Parathyroid adenoma (tissue), 2 donors: Measurements from ENCODE around the gene SP100.

ENCODE experiments used
- H2AFZ ChIP-seq: fragments of 300-600 bp; sonication (generic); one replicate; pipeline ENCODE4 v1.7.0; 2017; ENCODE audit warnings: antibody characterized with exemption, mild to moderate bottlenecking
- H3K27ac ChIP-seq: fragments of 300-600 bp; sonication (generic); one replicate; pipeline ENCODE4 v1.7.0; 2017
- H3K27me3 ChIP-seq: fragments of 300-600 bp; sonication (generic); one replicate; pipeline ENCODE4 v1.7.0; 2017; ENCODE audit warnings: low read length; ENCODE audit not compliant: control insufficient read depth, insufficient read depth
- H3K36me3 ChIP-seq: fragments of 300-600 bp; sonication (generic); one replicate; pipeline ENCODE4 v1.7.0; 2017; ENCODE audit warnings: low read length; ENCODE audit not compliant: control insufficient read depth, insufficient read depth
- H3K4me1 ChIP-seq: fragments of 300-600 bp; sonication (generic); one replicate; pipeline ENCODE4 v1.7.0; 2017; ENCODE audit warnings: control low read depth
- H3K4me2 ChIP-seq: fragments of 300-600 bp; sonication (generic); one replicate; pipeline ENCODE4 v1.7.0; 2017; ENCODE audit warnings: low read length
- H3K4me3 ChIP-seq: fragments of 300-600 bp; sonication (generic); one replicate; pipeline ENCODE4 v1.7.0; 2017; ENCODE audit warnings: low read depth, low read length
- H3K79me2 ChIP-seq: fragments of 300-600 bp; sonication (generic); one replicate; pipeline ENCODE4 v1.7.0; 2017; ENCODE audit warnings: control low read depth
- H3K9ac ChIP-seq: fragments of 300-600 bp; sonication (generic); one replicate; pipeline ENCODE4 v1.7.0; 2017; ENCODE audit warnings: mild to moderate bottlenecking
- H3K9me3 ChIP-seq: fragments of 300-600 bp; sonication (generic); one replicate; pipeline ENCODE4 v1.7.0; 2017; ENCODE audit warnings: low read length; ENCODE audit not compliant: control insufficient read depth
- TF ChIP-seq, protein P1 (sequence below): fragments of 300-600 bp; sonication (generic); IDR thresholded peaks from one replicate; pipeline ENCODE4 v1.7.0; 2017; ENCODE audit warnings: antibody characterized with exemption, mild to moderate bottlenecking
- donor health status: primary hyperparathyroidism.

SP100 gene

DNA sequence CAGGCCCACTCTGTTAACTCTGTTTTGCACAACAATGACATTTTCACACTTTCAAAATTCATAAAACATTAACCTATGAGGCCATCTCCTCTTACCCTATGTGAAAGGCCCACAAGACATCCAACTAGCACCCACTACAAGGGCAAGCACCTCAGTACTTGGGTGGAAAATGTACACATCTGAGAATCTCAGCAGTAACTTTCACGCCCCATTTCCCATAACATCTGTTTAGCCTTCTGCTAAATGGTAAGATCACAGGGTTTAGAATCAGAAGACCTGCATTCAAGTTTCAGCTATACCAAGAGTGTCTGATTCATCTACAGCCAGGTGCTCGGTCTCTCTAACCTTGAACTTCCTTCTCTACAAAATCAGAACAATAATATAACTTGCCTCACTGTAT lies 89.2 kb downstream of the SP100 start:
- Histone ChIP-seq H3K4me2 (no peak overlapping the region), H3K4me1 (no peaks in the 10 kb centered on the region), H3K36me3 (no peaks in the 10 kb centered on the region), H3K79me2 (no peaks in the 10 kb centered on the region), H2AFZ (no peak overlapping the region), H3K4me3 (no peak overlapping the region), H3K27me3 (no peaks in the 10 kb centered on the region), H3K27ac (no peak overlapping the region), H3K9ac (no peak overlapping the region), H3K9me3 (no peaks in the 10 kb centered on the region)
- TF ChIP-seq, protein P1, sequence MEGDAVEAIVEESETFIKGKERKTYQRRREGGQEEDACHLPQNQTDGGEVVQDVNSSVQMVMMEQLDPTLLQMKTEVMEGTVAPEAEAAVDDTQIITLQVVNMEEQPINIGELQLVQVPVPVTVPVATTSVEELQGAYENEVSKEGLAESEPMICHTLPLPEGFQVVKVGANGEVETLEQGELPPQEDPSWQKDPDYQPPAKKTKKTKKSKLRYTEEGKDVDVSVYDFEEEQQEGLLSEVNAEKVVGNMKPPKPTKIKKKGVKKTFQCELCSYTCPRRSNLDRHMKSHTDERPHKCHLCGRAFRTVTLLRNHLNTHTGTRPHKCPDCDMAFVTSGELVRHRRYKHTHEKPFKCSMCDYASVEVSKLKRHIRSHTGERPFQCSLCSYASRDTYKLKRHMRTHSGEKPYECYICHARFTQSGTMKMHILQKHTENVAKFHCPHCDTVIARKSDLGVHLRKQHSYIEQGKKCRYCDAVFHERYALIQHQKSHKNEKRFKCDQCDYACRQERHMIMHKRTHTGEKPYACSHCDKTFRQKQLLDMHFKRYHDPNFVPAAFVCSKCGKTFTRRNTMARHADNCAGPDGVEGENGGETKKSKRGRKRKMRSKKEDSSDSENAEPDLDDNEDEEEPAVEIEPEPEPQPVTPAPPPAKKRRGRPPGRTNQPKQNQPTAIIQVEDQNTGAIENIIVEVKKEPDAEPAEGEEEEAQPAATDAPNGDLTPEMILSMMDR, result no peak

DNA sequence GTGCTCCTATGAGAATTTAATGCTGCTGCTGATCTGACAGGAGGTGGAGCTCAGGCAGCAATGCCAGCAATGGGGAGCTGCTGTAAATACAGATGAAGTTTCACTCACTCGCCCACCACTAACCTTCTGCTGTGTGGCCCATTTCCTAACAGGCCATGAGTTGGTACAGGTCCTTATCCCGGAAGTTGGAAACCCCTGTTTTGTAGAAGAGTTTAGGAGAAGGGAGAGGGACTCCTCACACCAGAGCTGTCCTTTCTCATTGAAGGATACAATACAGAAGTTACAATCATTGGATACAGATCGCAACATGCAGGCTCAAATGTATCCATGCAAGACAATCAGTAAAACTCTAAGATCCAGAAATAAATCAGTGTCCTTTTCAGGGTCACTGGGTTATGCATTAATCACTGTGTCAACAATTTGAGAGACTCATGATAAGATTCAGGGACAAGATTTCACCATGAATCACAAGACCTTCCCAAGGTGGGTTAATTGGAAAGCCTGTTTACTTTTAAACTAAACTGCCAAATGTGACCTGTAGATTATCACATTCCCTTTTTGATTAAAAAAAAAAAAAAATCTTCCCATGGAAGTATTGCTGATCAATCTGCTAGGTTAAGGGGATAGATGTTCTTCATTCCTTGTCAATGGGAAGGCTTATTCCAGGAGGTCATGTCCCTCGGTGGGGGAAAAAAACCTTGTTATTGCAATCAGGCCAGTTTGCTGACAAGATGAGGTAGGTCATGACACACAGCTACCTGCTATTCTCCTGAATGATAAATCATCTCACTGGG lies 97.2 kb downstream of the SP100 start:
- Histone ChIP-seq H3K4me3 (no peak overlapping the region), H3K27ac (no peak overlapping the region), H3K4me2 (no peak overlapping the region), H3K79me2 (no peaks in the 10 kb centered on the region), H3K4me1 (peaks cover 5% of the 10 kb centered on the region), H3K27me3 (no peaks in the 10 kb centered on the region), H2AFZ (peak overlapping the region; percentile 7), H3K9ac (no peak overlapping the region), H3K9me3 (no peaks in the 10 kb centered on the region), H3K36me3 (no peaks in the 10 kb centered on the region)
- TF ChIP-seq, protein P1, result no peak

DNA sequence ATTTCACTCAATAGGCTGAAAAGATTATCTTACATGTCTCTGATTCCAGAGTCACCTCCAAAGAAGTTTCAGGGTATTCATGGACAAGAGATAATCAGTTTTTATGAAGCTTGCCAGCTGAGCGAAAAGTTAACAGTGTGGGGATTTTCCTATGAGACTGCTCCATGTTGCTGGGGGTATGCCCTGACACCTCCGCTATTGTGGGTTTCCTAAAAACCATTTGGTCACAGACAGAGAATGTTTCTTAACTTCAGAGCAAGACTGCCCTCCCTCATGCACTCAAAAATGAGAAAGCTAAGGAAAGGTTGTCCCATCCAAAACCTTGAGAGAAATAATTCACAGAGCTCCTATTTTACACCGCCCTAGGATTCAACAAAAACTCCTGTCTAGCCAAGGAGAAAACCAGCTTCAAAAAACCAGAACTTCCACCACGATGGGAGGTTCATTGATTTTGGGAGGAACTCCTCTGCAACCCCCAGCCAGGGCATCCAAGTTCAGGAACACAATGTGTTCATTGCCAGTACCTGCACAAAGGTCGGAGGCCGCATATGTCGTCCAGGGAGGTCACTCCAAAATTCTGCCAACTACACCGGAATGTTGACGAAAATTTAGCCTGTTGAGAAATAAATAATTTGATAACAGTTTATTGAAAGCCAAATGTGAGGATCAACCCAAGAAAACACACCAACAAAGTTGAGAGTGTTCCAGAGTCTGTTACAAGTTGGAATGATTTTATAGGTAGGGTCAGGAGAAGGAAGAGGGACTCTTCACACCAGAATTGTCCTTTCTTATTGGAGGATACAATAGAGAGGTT lies 104.3 kb downstream of the SP100 start:
- Histone ChIP-seq H3K9me3 (no peaks in the 10 kb centered on the region), H3K4me1 (no peaks in the 10 kb centered on the region), H3K4me3 (no peak overlapping the region), H2AFZ (no peak overlapping the region), H3K27me3 (no peaks in the 10 kb centered on the region), H3K36me3 (no peaks in the 10 kb centered on the region), H3K79me2 (no peaks in the 10 kb centered on the region), H3K27ac (no peak overlapping the region), H3K9ac (no peak overlapping the region), H3K4me2 (no peak overlapping the region)
- TF ChIP-seq, protein P1, result no peak

DNA sequence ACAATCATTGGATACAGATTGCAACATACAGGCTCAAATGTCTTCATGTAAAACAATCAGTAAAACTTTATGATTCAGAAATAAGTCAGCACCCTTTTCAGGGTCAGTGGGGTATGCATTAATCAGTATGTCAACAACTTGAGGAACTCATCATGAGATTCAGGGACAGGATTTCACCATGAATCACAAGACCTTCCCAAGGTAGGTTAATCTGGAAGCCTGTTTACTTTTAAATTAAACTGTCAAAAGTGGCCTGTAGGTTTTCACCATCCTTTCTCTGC lies 104.8 kb downstream of the SP100 start:
- Histone ChIP-seq H3K79me2 (no peaks in the 10 kb centered on the region), H3K4me3 (no peak overlapping the region), H3K9ac (no peak overlapping the region), H3K4me1 (no peaks in the 10 kb centered on the region), H3K36me3 (no peaks in the 10 kb centered on the region), H3K4me2 (no peak overlapping the region), H3K27me3 (no peaks in the 10 kb centered on the region), H2AFZ (no peak overlapping the region), H3K27ac (no peak overlapping the region), H3K9me3 (no peaks in the 10 kb centered on the region)
- TF ChIP-seq, protein P1, result no peak
